ENCODE data around the gene ENPP6.

- TF ChIP-seq CTCF (conservative IDR thresholded peaks at IDR 0.05; ENCODE audit: low read depth in 2 of 2) (no peak), EZH2 (IDR thresholded peaks at IDR 0.05; ENCODE audit: low read depth, unreplicated experiment) (no peak), EZH2phosphoT487 (IDR thresholded peaks at IDR 0.05; ENCODE audit: unreplicated experiment) (no peak)
These were observed 118.1 kb downstream of the ENPP6 start for GRCh38 chr4:184099535-184099966.
